ENCODE measurements around the gene MAJIN. TPM values are rescaled to one million over a fixed set of nuclear protein-coding genes. Genes with fewer than 3 reads are reported as not detected.

Gene MAJIN
- total RNA-seq, 2 experiments from 2014 or later: not detected

DNA sequence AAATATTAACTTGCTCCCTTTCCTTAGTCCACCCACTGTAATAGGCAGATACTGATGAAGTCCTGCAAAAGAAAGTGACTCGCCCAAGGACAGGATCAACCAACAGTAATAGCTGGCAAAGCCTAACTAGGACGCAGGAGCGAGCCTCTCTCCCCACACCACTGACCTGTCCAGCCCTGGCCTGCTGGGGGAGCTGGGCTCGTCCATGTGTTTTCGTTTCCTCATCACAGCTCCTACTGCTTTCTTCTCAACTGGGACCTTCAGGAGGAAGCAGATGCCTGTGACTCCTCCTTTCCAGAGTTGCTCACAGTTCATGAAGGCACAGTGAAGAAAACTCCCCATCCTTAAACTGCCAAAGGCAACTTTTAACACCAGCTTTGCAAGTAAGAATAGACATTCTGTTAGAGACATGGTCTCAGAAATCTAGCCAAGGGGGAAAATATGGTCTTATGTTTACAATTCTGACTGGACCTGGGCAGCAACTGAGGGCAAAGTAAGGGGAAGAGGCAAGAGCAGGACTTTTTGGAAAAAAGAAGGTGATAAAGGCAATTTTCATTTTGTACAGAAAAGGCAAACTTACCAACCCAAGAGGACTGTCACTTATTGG lies 24.6 kb downstream of the MAJIN start:
- H3K4me1 ChIP-seq (ENCODE audit: insufficient read depth, low read length, poor library complexity, severe bottlenecking): peaks cover 7% of the 10 kb centered on the region
- no peaks in the 10 kb centered on the region for H3K9me2 ChIP-seq (ENCODE audit: insufficient read depth, low read length)
- H3K36me3 ChIP-seq (ENCODE audit: insufficient read depth, low read length): no peaks in the 10 kb centered on the region
- H3K9me3 ChIP-seq (ENCODE audit: low read length): no peaks in the 10 kb centered on the region
- no peak for DNase-seq (ENCODE audit: low spot score)
- CTCF ChIA-PET (ENCODE audit: unreplicated experiment): no interaction called here
- POLR2A ChIA-PET: no interaction called here
- H3K4me3 ChIP-seq (ENCODE audit: low read depth, low read length, poor library complexity, severe bottlenecking): no peak overlapping the region
- H3K79me2 ChIP-seq (ENCODE audit: insufficient read depth, low read depth, low read length): no peaks in the 10 kb centered on the region
- intact Hi-C loops (cut with micrococcal nuclease; ENCODE audit: unreplicated experiment): loop anchor here (1.0 kb wide), 1 partner anchor 36 kb away; no protein-coding TSS in a partner anchor
- TF ChIP-seq, protein P1, sequence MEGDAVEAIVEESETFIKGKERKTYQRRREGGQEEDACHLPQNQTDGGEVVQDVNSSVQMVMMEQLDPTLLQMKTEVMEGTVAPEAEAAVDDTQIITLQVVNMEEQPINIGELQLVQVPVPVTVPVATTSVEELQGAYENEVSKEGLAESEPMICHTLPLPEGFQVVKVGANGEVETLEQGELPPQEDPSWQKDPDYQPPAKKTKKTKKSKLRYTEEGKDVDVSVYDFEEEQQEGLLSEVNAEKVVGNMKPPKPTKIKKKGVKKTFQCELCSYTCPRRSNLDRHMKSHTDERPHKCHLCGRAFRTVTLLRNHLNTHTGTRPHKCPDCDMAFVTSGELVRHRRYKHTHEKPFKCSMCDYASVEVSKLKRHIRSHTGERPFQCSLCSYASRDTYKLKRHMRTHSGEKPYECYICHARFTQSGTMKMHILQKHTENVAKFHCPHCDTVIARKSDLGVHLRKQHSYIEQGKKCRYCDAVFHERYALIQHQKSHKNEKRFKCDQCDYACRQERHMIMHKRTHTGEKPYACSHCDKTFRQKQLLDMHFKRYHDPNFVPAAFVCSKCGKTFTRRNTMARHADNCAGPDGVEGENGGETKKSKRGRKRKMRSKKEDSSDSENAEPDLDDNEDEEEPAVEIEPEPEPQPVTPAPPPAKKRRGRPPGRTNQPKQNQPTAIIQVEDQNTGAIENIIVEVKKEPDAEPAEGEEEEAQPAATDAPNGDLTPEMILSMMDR (conservative IDR thresholded peaks at IDR 0.05; ENCODE audit: low read length): no peak
- TF ChIP-seq EZH2phosphoT487 (IDR thresholded peaks at IDR 0.05; ENCODE audit: borderline replicate concordance, low read depth, low read length): no peak
- no peak overlapping the region for H2AFZ ChIP-seq (ENCODE audit: low read length)
- no peaks in the 10 kb centered on the region for H4K20me1 ChIP-seq (ENCODE audit: insufficient read depth, low read length)
- no peak overlapping the region for H3K27ac ChIP-seq (ENCODE audit: low read depth, low read length, poor library complexity, severe bottlenecking)
- BruUV-seq (replicated peaks): no TSS peak
- no peak overlapping the region for H3K4me2 ChIP-seq (ENCODE audit: low read length)

DNA sequence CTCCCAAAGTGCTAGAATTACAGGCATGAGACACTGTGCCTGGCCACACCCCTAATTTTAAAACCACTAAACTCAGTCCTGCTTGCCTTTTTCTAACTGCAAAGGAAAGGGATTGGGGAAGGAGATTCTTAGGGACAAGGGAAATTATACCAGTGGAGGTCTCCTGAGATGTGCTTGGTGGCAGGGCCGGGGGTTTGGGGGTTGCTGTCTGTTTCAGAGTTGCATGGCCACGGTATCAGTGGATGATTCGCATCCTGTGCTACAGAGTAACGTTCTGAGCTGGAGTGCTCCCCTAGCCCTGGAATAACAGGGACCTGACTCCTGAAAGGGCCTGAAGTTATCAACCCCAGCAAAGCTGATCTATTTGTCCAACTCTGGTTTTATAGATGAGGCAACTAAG lies 35.4 kb downstream of the MAJIN start:
- no peaks in the 10 kb centered on the region for H3K9me2 ChIP-seq (ENCODE audit: insufficient read depth, low read length)
- DNase-seq (ENCODE audit: low spot score): no peak
- no peak overlapping the region for H2AFZ ChIP-seq (ENCODE audit: low read length)
- no peak overlapping the region for H3K27ac ChIP-seq (ENCODE audit: low read depth, low read length, poor library complexity, severe bottlenecking)
- no peak overlapping the region for H3K4me2 ChIP-seq (ENCODE audit: low read length)
- no peak overlapping the region for H3K4me3 ChIP-seq (ENCODE audit: low read depth, low read length, poor library complexity, severe bottlenecking)
- H3K9me3 ChIP-seq (ENCODE audit: low read length): no peaks in the 10 kb centered on the region
- BruUV-seq (replicated peaks): no TSS peak
- intact Hi-C loops (cut with micrococcal nuclease; ENCODE audit: unreplicated experiment): no loop called here
- CTCF ChIA-PET (ENCODE audit: unreplicated experiment): interaction anchor here (0.5 kb wide), 1 partner anchor 9 kb away, joined by 5 read pairs; no protein-coding TSS in a partner anchor
- H3K36me3 ChIP-seq (ENCODE audit: insufficient read depth, low read length): no peaks in the 10 kb centered on the region
- TF ChIP-seq, protein P1 (conservative IDR thresholded peaks at IDR 0.05; ENCODE audit: low read length): no peak
- no peak for TF ChIP-seq EZH2phosphoT487 (IDR thresholded peaks at IDR 0.05; ENCODE audit: borderline replicate concordance, low read depth, low read length)
- no peaks in the 10 kb centered on the region for H3K79me2 ChIP-seq (ENCODE audit: insufficient read depth, low read depth, low read length)
- H3K4me1 ChIP-seq (ENCODE audit: insufficient read depth, low read length, poor library complexity, severe bottlenecking): no peaks in the 10 kb centered on the region
- H4K20me1 ChIP-seq (ENCODE audit: insufficient read depth, low read length): no peaks in the 10 kb centered on the region
- POLR2A ChIA-PET: no interaction called here

DNA sequence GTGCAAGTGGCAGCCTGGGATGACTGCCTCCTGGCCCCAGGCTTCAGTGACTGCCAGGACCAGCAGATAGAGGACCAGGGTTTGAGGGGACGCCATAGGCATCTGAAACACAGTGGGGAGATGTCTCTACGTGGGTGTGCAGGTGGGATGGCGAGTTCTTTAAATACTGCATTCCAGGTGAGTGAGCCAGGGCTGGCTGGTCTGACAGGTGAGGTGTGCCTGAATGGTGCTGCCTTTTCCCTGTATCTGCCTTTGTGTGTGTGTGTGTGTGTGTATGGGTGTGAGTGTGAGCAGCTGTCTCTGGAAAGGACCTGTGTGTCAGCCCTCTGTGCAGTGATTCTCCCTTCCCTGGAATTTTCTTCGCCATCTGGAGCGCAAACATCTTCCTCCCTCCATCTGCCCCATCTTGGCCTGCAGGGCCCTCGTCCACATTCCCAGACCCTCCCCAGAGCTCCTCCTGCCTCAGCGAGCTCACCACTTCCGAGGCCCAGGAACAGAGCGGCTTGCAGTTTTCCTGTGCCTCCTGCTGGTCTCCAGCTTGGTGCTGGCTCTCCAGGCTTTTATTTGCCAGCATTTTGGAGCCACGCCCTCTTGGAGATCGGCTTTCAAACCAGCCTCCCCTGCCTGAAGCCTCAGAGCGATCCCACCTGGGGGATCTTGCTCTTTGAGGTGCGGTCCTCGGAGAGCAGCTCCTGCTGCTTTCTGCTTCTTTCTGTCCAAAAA lies 36.4 kb downstream of the MAJIN start, which contains the start of gene GPHA2:
GPHA2 (minus strand) TSS at position 535 of the 723 bp plus-strand sequence; CDS start at position 102, 433 bp downstream.
- no peaks in the 10 kb centered on the region for H3K79me2 ChIP-seq (ENCODE audit: insufficient read depth, low read depth, low read length)
- intact Hi-C loops (cut with micrococcal nuclease; ENCODE audit: unreplicated experiment): no loop called here
- H3K9me3 ChIP-seq (ENCODE audit: low read length): no peaks in the 10 kb centered on the region
- POLR2A ChIA-PET: no interaction called here
- H3K9me2 ChIP-seq (ENCODE audit: insufficient read depth, low read length): no peaks in the 10 kb centered on the region
- no peak within 1 kb of the TSS for H3K4me3 ChIP-seq (ENCODE audit: low read depth, low read length, poor library complexity, severe bottlenecking)
- no peak within 1 kb of the TSS for H3K27ac ChIP-seq (ENCODE audit: low read depth, low read length, poor library complexity, severe bottlenecking)
- peaks cover 9% of the 10 kb centered on the region; the same call in 1 of the 2 replicates for H3K36me3 ChIP-seq (ENCODE audit: insufficient read depth, low read length)
- BruUV-seq (replicated peaks): no TSS peak
- no peaks in the 10 kb centered on the region for H4K20me1 ChIP-seq (ENCODE audit: insufficient read depth, low read length)
- no peak for DNase-seq (ENCODE audit: low spot score)
- TF ChIP-seq, protein P1 (conservative IDR thresholded peaks at IDR 0.05; ENCODE audit: low read length): no peak
- H3K4me2 ChIP-seq (ENCODE audit: low read length): no peak within 1 kb of the TSS
- H3K4me1 ChIP-seq (ENCODE audit: insufficient read depth, low read length, poor library complexity, severe bottlenecking): no peaks in the 10 kb centered on the region
- H2AFZ ChIP-seq (ENCODE audit: low read length): no peak within 1 kb of the TSS
- CTCF ChIA-PET (ENCODE audit: unreplicated experiment): interaction anchor here (1.3 kb wide), 1 partner anchor 10 kb away, joined by 3 read pairs; no protein-coding TSS in a partner anchor
